ELR (cell line): ENCODE data around the gene NEDD8.
"Not testable (repeated sequence)": the region's sequence is repeated elsewhere in the genome, so short reads cannot be mapped to it uniquely, and the experiment has no call there.

ENCODE experiments used
- DNase-seq: peaks from one replicate; pipeline ENCODE4 v3.0.0-alpha.2; 2015; ENCODE audit warnings: low read depth

Gene NEDD8

DNA sequence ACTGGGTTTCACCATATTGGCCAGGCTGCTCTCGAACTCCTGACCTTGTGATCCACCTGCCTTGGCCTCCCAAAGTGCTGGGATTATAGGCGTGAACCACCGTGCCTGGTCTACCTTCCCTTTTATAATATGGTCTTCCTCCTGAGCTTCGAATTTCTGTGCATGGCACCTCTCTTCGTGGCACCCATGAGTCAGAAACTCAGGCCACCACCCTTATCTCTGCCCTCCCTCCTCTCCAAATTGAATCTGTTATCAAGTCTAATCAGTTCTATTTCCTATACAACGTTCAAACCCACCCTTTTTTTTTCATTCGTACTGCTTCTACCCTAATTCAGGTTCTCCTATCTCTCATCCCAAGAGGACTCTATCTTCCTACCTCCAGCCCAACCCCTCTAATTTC, 15.3 kb upstream of the NEDD8 start:
- DNase-seq, result no peak

- peak; percentile 41 for DNase-seq
These were observed 14.6 kb upstream of the NEDD8 start for GRCh38 chr14:24246765-24247212.

DNA sequence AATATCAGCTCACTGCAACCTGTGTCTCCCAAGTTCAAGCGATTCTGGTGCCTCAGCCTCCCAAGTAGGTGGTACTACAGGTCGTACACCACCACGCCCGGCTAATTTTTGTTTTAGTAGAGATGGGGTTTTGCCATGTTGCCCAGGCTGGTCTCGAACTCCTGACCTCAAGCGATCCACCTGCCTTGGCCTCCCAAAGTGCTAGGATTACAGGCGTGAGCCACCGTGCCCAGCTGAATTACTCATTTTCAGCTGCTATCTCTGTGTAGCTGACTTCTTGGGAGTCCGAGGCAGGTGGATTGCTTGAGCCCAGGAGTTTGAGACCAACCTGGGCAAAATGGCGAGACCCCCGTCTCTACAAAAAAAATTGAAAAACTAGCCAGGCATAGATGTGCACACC, 13.2 kb upstream of the NEDD8 start:
- not testable (repeated sequence) for DNase-seq

DNA sequence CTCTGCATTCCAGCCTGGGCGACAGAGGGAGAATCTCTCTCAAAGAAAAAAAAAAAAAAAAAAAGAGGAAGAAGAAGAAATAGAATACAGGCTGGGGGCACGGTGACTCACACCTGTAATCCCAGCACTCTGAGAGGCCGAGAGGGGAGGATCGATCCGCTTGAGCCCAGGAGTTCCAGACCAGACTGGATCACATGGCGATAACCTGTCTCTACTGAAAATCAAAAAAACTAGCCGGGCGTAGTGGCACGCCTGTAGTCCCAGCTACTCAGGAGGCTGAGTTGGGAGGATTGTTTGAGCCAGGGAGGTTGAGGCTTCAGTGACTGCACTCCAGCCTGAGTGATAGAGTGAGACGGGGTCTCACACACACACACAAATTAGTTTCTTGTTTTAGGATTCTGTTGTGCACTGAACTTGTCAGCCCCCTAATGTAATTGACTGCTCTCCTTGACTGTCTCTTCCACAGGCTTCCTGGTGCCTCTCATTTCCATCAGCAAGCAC, 11.2 kb upstream of the NEDD8 start:
- DNase-seq, result peak; percentile 49

DNA sequence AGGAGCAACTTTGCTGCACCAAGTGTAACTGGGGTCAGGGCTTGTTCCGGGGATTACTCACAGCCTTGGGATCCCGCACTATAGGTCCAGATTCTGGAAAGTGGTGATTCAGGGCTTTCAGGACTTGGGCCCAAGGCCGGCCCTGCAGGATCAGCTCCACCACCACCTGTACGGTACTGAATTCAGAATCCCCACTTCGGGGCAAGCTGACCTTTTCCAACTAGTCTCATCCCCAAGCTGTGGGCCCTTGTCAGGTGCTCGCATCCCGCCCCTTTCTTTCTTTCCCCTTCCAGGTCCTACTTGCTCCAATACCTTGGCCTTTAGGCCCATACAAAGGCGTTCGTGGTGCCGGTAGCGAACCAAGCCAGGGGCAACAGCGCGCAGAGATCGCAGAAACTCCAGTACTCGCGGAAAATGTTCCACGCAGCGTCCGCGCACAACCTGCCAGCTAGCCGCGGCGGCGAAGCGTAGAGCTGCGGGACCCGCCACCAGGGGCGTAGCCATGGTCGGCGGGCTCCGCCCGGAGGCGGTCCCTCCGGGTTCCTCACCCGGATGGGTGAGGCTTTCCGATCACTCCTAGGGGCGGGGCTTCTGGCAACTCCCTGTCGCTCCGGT, 9.8 kb upstream of the NEDD8 start:
- peak; percentile 95 for DNase-seq

DNA sequence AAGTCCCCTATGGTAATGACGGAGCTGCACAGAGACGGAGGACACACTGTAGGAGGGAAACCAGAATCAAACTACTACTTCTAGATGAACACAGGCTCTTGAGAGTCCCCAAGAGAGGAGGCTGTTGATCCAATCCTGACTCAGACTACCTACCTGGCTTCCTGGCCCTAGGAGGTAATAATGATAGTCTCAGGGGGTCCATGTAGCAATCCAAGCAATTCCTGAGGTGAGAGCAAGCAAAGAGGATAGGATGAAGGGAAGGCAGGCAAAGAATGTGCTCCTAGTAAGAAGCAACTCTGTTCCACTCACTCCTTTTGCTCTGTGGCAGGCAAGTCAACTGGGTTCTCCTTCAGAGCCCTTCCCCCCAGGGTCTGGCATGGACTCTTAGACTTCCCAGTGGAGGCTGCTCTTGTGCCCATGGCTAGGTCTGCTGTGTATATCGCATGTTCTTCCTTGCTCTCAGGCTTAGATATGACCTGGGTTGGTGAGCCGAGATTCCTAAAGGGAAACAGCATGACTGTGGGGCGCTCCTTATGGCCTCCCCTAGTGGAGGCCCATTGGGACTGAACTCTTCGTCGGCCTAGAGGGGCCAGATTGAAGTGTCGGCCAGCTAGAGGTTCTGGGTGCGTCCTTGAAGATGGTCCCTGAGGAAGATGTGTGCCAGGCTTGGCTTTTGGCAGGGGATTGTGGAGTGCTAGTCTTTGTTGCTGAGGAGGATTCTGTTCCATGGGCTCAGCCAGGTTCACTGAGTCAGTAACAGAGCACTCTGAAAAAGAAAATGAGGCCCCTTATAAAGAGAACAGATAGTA, 8.1 kb upstream of the NEDD8 start:
- no peak for DNase-seq

GRCh38 chr14:24238527-24239037, 6.4 kb upstream of the NEDD8 start:
- DNase-seq, result peak; percentile 61

DNA sequence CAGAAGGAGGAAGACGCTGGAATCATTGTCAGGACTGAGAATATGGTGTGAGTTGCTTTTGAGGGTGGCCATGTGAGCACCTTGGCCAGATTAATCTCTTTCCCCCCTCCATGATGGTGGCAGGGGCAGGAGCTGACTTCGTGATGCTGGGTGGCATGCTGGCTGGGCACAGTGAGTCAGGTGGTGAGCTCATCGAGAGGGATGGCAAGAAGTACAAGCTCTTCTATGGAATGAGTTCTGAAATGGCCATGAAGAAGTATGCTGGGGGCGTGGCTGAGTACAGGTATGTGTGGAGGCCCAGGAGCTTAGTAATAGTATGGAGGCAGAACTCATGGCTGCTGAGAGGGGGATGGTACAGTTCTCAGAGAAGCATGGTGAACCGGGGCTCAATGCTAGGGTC, 6.0 kb upstream of the NEDD8 start:
- DNase-seq, result peak; percentile 36

- peak; percentile 55 for DNase-seq
These were observed 5.3 kb upstream of the NEDD8 start for GRCh38 chr14:24237463-24237955.

DNA sequence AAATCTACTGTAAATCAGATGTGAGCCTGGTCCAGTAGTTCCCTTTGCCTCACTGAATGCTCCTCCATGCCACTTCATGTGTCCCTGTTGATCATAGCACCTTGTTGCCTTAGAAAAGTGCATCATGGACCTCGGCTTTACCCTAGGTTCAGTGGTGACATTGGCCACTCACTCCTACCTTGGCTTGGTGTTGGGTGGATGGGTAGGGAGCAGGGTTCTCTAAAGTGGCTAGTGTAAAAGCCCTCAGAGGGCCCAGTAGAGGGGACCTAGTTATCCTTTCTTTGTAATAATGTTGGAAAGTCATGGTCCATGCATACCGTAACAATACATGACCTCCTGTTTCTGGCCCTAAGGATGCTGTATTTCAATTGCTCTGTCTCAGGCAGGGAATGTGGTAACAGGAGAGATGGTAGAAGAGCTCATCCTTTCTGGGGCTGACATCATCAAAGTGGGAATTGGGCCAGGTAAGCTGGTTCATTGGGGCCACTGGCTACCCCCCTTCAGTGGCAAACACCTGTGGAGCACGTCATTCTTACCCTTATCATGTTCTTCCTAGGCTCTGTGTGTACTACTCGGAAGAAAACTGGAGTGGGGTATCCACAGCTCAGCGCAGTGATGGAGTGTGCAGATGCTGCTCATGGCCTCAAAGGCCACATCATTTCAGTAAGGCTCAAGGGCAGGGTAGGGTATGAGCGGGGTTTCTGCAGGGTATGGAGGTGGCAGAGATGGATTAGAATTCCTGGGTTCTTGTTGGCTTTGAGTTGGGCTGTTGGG, 4.7 kb upstream of the NEDD8 start:
- DNase-seq, result no peak

- DNase-seq, result no peak
These were observed 3.9 kb upstream of the NEDD8 start for GRCh38 chr14:24235804-24236688.

DNA sequence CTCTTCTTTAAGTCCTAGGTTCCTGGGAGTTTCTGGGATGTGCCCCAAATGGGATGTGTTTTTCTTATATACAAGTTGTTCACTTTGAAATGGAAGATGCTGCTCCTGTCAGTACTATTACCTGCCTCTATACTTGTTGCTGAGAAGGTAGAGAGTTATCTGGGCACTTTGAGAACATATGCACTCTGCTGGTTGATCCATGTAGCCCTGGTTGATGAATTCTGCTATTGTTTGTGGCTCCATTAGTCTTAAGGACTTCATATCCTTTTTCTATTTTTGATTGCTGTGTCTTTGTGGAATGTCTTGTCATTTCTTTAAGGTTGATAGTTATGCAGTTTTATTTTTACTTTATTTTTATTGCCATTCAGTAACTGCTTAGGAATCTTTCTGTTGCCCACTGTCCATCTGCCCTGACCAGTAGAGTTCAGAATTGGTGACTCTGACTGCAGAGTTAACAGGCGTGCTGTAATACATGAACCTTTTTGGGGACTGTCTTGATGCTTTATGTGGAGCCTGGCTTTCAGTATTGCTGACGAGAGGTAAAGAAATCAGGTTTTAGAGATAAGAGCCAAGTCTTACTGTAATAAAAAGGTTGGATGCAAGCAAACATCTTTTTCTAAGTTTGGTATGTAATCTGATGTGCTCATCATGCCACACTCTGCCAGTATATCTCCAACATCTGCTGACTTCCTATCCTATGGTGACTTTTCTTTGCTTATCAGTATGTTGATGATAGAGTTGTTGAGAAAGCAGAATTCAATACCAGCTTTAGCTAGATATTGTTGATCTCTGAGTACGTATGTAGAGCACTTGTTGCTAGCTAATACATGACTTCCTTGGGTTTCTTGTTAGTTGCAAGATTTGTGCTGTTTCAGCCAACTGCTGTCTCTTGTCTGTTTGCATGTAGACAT, 2.2 kb upstream of the NEDD8 start:
- no peak for DNase-seq

DNA sequence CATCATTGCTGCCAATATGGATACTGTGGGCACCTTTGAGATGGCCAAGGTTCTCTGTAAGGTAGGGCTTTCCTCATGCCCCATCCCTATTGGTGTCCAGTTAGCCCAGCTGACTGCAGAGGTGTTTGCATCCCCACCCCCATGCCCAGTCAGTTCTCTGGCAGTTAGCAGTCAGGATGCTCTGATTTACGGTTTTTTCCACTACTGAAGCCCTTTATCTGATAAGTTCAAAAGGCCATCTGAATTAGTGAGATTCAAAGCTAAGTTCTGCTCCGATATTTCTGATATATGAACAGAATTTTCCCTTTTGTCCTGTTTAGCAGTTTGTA, 1.3 kb upstream of the NEDD8 start:
- no peak for DNase-seq

GRCh38 chr14:24232645-24233537, 724 bp upstream of the NEDD8 start, which contains the start of gene GMPR2:
GMPR2 (plus strand) TSS chr14:24232929; CDS start chr14:24233254, 325 bp downstream.
- DNase-seq, result peak; percentile 39

GRCh38 chr14:24231263-24232120, 675 bp downstream of the NEDD8 start:
- DNase-seq, result peak; percentile 27

GRCh38 chr14:24228902-24229301, 3.3 kb downstream of the NEDD8 start:
- no peak for DNase-seq

GRCh38 chr14:24226473-24226872, 5.7 kb downstream of the NEDD8 start:
- DNase-seq, result no peak

DNA sequence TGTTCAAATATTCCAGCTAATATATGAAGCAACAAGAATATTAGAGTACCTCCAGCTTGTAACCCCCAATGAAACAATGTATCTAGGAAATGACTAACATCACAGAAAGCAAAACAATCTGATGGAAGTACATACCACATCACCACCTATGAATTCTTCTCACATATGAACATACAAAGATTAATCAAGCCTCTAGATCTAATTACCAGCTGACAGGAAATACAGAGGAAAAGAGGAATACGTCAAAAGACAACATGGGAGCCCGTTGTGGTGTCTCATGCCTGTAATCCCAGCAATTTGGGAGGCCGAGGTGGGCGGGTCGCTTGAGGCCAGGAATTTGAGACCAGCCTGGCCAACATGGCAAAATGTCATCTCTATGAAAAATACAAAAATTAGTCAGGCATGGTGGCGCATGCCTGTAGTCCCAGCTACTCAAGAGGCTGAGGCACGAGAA, 7.5 kb downstream of the NEDD8 start:
- peak; percentile 91 for DNase-seq
